ENCODE results near the gene MORN1.

The MORN1 gene

DNA sequence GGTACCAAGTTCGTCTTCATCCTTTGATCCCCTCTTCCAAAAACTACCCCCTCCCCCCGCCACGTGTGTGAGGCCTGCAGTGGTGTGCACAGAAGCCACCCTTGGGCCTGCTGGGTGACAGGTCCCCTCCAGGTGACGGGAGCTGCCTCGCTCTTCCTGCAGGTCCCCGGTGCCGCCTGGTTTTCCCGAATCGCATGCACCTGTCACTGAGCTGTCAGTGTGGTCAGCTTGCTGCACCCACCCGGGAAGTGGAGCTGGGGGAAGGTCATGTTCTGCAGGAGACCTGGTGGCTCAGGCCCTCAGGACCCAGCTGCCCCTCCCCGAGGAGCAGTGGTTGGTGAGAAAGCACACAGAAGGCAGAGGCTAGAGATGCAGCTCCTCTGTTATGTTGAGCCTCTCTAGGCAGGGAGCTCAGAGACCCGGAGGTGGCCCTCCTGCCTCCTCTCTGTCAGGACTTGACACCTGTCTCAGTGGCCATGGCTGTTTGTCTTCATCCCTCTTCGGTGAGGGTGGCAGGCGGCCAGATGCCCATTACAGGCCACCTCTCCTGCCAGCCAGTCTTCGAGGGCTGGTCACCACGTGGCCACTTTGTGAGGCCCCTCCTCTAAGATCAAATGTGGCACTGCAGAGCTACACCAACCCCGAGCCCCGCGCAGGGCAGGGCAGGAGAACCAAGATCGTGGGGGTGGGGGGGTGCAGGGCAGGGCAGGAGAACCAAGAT, 102.4 kb downstream of the MORN1 start:
- DNase-seq = no peak

DNA sequence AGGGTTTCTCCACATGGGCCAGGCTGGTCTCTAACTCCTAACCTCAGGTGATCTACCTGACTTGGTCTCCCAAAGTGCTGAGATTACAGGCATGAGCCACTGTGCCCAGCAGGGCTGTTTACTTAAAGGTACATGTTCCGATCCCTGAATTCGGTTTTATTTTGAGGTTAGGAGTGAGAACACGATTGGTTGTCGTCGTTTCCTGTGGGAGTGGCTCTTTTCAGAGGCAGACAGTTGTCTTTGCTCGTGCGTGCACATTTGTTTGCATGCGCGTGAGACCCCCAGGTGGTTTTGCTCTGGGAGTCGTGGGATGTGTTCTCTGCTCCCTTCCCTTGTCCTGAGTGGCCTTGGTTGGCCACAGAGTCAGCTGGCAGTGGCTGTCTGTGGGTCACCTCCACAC, 103.0 kb downstream of the MORN1 start:
- no peak for DNase-seq

DNA sequence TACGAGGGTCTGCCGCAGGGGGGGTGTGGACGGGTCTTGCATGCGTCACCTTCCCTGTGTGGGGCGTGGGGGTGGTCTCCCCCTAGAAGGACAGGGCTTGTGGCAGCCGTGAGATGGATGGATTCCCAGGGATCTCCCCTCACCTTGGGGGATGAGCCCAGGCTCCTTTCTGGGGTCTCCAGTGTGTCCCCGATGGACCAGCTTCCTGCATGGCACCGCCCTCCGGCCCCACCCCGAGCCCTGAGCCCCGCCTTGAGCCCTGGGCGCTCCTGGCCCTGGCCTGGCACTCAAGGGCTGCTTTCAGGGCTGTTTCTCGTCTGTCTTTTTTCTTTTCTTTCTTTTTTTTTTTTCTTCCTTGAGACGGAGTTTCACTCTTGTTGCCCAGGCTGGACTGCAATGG, 103.7 kb downstream of the MORN1 start:
- no peak for DNase-seq

DNA sequence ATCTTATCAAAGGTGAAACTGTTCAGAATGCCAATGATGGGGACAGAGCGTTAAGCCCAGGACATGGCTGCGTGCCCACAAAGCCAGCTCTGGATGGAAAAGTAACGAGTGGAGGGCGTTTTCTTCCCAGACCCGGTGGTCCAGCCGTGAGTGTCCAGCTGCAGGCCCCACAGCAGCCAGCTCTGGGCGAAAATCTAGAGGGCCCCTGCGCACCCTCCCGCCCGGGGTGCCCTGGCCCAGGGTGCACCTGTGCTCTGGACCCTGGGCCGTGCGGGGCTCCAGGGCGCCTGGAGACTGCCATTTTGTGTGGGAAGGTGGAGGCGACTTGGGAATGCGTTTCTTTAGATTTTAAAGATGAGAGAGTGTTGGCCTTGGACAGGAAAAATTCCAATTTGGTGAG, 104.4 kb downstream of the MORN1 start:
- DNase-seq = no peak

DNA sequence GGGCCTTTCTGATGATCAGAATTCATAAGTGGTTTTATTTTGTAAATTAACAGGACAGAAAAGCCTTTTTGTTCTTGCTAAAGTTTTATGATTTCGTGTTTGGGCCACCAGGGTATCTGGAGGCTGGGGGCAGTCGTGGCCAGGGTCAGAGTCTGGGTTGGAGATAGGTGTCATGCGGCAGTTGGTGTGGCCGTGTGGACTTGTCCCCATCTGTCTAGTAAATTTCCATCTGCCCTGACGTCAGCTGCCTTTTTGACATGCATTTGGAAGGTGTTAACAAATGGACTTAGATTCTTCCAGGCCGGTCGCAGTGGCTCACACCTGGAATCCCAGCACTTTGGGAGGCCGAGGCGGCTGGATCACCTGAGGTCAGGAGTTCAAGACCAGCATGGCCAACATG, 106.4 kb downstream of the MORN1 start:
- DNase-seq = no peak

DNA sequence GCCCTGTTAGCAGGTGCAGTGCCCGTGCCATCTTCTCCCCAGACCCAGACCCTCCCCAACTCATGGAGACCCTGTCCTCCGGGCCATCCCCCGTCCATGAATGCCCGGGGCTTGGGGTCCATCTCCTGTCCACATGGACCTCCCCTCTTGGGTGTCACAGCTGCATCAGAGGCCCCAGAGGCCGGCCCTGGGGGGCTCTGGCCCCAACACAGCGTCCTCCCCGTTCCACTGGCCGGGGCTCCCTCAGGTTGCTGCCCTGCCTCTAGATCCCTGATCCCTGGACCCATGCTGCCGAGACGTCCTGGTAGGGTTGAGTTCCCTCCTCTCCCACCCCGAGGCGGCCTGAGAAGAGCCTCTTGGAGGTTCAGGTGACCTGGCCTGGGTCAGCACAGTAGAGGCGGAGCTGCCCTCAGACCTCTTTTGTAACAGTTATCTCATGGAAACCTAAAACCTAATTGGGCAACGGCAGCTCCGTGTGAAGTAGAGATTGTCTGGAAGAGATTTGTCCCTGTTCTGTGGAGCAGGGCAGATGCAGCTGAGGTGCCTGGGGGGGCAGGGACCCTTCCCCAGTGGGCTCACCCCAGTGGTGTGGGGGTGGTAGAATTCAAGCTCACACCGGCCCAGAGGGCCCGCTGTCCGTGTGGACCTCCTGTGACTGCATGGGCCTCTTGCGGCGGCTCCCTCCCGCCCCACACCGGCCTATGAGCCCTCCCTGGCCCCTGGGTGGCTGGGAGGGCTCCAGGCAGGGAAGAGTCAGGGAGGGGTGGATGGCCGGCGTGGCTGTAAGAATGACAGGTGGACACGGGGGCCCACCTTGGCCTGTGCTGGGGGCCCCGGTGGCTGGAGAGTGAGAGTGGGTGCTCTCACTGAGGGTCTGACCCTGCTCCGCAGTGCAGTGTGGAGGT, 107.1 kb downstream of the MORN1 start:
- DNase-seq = no peak

DNA sequence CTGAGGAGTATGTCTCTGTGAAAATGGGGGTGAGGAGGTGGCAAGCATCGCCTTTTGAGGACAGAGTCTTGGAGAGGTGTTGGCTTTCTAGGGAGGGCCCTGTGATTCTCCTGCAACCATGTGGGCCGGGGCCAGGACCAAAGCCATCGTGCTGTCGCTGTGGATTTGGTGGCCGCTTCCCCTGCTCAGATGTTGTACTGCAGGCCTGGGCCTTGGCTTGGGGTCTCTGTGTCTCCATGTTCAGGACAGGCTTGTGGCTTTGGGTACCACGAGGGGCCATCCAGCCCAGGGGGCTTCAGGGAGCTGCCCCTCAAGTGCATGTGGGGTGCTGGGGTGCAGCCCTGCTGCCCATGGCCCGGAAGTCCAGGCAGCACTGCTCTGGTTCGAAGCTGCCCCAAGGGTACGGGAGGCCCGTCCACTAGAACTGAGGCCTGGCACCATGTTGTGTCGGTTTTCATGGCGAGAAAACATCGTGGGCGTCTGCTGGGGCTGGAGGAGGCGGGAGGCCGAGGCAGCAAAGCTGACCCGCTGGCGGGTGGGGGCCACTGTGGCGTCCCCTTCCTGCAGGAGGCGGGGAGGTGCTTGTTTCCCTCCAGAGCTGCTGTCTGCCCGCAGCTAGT, 107.9 kb downstream of the MORN1 start:
- no peak for DNase-seq

DNA sequence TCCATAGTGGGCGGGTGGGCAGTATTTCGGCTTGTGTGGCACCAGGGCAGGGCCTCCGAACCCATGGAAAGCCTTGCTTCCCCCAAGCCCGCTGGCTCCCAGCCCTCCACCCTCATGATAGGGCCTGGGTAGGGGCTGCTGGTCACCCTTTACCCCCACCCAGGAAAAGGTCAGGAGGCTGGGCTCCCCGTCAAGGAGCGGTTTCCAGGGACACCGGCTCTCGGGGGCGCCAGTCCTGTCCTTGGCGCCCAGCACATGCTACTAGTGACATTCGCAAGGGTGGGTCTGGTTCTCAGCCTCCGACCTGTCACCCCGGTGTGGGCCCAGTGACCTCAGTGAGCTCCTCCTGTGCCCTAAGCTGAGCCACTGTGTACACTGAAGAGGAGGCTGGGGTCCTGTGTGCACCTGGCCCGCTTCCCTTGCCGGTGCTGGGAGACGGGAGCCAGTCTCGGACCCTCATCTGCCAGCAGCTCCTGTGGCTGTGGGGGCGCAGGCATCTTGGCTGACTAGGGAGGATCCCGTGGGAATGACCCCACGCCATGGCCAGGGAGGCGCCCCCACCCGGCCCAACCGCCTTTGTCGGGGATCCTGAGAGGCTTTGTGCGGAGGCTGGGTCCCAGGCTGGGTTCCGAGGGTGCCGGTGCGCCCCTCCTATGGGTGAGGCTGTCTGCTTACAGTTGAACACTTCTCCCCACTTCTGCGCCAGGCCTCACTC, 108.6 kb downstream of the MORN1 start:
- no peak for DNase-seq

DNA sequence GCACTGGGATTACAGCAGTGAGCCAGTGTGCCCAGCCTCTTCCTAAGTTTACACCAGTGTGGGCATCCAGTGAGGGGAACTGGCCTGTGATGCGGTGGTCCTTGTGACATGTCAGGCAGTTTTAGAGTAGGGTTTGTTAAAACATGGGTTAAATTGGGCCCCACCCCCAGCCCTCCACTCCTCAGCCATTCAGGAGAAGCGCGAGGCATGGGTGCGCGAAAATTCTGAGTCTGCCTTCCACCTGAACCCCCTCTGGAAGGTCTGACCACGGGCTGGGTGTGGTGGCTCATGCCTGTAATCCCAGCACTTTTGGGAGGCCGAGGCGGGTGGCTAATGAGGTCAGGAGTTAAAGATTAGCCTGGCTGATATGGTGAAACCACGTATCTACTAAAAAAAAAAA, 111.5 kb downstream of the MORN1 start:
- no peak for DNase-seq

DNA sequence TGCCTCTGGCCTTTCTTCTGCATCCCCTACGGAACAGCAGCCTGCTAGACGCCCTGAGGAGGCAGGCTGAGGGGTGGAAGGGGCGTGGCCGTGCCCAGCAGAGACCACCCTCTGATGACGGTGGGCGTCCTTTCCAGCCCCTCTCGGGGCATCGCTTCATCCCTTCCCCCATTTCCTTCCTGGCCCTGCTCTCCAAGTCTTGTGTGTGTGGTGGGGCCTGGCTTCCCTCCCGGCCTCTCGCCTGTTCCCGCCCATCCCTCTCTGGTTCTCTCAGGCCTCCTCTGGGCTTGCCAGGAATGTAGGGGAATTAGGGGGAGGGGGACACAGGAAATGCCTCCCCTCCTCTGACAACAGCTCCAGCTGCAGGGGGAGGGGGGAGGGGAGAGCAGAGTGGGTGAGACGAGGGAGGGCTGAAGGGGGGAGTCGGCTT, 112.1 kb downstream of the MORN1 start:
- DNase-seq = no peak

DNA sequence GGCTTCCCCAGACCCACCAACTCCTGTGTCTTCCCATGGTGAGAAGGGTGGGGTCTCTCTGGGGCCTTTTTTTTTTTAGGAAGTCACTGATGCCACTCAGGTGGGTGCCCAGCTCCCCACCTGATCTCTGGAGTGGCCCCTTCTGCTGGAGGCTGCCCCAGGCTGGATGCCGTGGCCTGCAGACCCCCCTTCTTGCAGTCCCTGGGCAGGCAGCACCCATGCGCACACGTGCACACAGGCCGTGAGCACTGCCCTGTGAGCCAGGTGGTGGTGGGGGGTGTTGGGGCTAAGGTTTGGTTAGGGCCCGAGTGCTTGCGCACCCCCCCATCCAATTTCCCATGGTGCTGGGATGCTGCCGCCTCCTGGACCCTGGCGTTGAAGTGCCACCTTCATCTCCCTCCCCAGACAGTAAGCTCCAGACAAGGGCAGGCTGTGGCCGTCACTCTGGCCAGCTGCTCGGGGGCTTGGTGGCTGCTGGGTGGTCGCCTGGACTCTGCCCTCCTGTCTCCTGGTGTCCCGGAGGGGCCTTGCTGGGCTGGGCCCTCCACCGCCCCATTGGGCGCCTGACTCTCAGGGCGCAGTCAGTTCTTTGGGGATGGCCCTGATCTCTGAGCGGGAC, 112.7 kb downstream of the MORN1 start:
- no peak for DNase-seq

DNA sequence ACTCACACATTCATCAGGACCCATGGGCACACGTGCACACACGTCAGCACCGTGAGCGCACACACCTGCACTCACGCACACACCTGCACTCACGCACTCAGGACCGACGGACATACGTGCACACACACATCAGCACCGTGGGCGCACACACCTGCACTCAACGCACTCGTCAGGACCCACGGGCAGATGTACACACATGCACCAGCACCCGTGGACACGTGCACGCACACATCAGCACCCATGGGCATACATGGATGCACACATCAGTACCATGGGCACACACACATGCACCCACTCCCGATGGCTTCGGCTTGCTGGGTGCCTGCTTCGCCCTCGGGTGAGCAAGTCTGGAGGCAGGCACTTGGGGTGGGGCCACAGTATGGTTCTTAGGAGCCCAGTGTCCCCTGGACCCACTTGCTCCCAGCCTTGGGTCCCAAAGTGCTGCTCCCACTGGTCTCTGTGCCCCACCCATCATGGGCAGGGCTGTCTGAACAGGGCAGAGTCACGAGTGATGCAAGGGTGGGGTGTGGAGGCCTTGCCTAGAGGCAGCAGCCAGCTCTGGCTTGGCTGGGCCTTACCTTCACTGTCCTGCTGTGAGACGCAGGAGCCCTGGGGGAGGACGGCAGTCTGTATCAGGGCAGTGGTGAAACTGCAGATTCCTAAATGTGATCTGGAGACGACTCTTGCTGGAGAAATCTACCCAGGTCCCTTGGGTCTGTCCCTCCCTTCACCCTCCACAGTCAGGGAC, 113.4 kb downstream of the MORN1 start:
- DNase-seq = no peak

DNA sequence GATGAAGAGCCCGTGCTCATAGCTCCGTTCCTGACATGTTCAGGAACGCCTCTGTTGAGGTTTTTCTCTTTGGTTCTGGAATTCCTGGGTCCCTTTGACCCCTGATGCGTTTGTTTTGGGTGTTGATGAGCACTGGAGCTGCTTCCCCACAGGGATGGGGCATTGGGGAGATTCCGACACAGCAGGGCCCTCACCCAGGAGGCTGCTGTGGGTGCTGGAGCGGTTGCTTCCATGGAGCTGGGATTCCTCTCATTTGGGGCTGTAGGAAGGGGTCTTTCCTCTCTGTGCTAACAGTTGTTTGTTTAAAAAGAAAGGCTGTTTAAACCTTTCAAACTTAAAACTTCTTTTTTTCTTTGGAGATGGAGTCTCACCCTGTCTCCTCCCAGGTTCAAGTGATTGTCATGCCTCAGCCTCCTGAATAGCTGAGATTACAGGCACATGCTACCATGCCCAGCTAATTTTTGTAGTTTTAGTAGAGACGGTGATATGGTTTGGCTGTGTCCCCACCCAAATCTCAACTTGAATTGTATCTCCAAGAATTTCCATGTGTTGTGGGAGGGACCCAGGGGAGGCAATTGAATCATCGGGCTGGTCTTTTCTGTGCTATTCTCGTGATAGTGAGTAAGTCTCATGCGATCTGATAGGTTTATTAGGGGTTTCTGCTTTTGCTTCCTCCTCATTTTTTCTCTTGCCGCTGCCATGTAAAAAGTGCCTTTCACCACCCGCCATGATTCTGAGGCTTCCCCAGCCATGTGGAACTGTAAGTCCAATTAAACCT, 114.4 kb downstream of the MORN1 start:
- DNase-seq = no peak

DNA sequence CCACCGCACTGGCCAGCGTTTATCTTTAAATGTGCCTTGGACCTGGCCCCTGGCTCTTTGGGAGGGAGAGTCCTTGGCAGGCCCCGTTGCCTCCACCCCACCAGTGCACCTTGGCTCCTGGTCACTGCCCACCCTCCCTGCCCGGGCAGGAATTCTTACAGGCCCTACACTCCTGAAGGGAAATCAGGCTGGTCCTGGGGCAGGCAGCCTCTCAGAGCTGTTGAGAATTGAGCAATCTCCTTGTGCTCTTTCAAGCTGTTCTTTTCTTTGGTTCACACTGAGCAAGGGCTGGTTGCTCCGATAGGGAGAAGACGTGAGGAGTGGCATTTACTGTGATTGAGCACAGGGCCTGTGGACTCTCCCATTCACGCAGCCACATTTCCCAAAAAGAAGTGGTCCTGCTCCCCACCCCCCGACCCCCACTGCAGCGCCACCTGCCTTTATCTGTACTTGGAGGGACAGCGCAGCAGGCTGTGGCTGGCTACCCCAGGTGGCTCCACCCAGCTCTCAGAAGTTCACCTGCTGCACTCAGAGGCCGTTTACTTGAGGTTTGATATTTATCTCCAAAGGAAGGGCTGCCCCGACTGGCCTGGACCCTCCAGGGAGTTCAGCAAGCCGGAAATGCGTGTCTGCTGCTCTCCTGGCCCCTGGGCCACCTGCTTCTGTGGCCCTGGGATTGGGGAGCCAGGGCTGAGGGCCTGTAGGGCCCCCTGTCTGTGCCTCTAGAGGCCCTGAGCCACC, 115.4 kb downstream of the MORN1 start:
- DNase-seq = peak in 2 of 4 experiments; percentile 17 to 38

DNA sequence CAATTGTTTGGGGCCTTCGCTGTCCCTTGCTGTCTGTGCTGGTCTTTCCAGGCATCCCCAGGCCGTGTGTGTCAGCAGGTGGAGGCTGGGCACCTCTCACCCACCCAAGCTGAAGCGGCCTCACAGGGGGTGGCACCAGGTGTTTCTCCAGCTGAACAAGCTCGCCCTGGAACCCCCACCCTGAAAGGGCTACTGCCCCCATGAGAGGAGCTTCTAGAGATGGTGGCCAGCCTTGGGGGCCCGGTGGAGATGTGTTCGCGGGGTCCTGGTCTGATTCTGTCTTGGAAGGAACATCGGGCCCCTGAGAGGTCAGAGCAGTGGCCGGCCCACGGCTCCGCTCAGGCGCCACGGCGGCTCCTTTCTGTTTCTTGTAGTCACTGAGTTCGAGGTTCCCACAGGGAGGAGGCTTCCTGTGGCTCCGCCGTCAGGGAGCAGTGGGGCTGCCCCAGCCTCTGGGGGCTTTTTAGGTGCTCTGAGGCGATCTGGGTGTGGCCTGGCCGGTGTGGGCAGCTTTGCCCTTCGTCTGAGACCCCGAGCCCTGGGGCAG, 116.4 kb downstream of the MORN1 start:
- no peak for DNase-seq

DNA sequence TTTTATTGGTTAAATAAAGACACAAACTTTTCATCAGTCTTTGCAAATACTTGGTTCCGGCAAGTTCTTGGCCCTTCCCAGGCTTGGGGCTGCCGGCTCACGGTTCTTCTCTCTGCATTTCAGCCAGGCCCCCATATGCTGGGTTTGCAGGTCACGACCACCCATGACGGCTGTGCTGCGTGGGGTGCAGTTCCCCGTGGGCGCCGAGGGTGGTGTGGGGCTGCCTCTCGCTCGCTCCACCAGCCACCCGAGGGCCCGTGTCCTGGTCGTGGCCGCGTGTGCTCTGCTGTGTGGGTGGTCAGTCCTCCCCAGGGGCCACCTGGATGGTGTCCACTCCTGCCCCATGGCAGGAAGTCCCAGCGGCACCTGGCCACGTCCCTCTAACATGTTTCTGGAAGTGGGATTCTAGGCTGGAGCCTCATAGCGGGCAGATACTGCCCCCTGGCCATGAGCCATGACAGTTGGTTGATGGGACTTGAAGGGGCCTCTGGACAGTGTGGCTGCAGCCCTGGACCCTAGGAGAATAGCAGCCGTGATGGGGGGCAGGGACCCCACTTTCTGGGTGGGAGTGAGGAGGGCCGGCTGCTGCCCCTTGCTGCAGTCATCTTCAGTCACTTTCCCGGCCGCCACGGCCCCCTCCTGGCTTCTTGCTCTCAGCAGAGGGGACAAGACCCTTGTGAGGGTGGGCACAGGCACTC, 117.0 kb downstream of the MORN1 start:
- no peak for DNase-seq

DNA sequence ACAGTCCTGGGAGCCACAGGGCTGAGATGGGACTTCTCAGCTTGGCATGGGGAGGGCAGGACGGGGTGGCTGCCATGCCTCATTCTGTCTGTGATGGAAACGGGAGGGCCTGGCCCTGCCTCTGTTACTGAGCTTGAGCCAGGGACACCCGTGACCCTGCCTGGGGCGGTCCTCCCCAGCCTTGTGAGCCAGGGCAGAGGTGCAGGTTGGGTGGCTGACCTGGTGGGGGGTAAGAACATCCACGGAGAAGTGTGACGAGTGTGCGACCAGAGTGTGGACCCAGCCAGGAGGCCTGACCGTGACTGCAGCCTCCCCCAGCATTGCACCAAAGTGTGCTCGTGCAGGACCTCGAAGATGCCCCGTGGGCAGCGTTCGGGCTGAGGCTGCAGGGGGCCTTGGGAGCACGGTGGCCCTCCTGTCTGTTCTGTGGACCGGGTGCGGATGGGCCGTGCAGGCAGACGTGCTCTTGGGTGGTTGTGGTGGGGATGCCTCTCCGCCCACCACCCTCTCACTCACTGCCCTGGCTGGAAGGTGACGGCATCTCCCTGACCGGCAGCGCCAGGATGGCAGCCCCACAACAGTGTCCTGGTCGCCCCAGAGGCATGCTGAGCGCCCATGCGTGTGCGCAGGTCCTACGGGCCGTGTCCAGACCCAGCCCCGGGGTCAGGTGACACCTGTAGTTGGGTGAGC, 117.8 kb downstream of the MORN1 start:
- no peak for DNase-seq

DNA sequence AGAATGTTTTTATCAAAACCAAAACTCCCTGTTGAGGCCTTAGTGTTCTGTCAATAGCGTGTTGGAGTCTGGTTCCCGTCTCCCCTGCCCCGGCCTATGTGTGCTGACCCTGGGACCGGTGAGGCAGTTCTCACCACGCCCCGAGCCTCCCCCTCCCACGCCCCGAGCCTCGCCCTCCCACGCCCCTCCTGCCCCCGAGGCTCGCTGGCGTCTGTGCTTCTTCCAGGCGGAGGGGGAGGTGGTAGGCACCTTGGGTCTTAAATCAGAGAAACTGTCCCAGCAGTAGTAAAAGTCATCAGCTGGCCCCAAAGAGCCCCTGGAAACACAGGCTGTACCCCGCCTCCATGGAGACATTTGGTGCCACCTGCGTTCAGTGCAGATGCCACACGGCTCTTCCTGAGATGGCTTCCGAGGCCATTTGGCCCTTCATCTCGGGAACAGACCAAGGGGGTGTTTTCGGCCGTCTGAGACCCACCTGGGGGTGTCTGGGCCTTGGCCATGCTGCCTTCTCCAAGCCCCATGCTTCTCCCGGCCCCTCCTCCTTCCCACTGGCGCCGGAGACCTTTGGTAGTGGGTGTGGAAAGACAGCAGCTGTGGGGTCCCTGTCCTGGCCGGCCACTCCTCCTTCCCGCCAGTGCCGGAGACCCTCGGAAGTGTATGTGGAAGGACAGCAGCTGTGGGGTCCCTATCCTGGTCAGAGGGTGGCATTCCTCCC, 118.5 kb downstream of the MORN1 start:
- no peak for DNase-seq
